HG03025 (cell line): Measurements from ENCODE around the gene CTNNA2.

ENCODE experiments used
- ATAC-seq: cut with Tn5 transposase; IDR thresholded peaks from one replicate; pipeline ENCODE4 v1.9.1; 2021; ENCODE audit warnings: mild to moderate bottlenecking, moderate library complexity; ENCODE audit not compliant: unreplicated experiment, low FRiP score

The CTNNA2 gene

DNA sequence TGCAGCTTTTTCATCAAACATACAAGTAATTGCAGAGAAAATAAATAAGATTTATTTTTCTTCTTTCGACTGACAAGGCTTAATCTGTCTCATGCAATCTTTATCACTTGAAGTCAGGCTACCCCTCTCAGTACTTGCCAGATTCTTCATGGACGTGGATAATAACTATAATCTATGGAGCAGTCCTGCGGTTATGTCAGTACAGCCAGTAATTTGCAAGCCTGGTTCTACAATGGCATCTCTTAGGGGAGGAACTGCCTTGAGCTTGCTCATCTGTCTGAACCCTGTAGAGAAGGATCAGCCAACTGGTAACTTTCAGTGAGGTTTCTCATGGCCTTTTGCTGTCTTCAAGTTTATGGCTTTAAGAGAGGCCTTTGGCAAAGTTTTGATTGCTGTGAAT, 827.2 kb downstream of the CTNNA2 start:
- no peak for ATAC-seq

DNA sequence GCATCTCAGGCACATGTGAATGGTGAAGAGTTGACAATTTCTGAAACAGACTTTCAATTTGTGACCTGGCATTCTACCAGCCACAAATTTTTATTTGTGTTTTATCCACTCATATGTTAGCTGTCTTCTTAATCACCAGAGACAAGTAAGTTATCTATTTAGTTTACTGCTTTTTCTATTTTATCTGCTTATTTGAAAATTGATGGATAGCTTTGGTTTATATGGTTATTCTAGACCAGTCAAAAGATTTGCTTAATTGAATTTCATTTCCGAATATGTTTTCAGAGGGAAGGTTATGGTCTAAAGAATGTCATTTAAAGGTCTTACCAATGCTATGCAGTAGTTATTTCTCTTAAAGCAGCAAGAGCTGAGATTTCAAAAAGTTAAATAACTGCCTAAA, 835.2 kb downstream of the CTNNA2 start:
- ATAC-seq: no peak

DNA sequence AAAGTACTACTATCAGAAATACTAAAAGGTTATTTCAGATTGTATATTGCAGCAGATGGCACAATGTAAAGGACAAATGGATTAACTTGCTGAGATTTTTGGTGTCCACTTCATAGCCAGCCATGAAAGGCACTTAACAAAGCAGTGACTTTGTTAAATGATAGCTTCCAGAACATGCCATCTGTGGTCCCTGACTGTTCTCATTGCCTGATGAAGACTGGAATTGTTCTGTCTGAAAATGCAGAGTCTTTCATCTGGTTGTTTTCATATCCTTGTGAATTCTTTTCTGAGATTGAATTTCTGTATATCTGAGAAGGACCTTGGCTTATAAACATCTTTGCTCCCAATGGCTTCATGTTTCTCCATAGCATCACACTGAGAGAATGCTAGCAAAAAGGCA, 836.1 kb downstream of the CTNNA2 start:
- no peak for ATAC-seq

DNA sequence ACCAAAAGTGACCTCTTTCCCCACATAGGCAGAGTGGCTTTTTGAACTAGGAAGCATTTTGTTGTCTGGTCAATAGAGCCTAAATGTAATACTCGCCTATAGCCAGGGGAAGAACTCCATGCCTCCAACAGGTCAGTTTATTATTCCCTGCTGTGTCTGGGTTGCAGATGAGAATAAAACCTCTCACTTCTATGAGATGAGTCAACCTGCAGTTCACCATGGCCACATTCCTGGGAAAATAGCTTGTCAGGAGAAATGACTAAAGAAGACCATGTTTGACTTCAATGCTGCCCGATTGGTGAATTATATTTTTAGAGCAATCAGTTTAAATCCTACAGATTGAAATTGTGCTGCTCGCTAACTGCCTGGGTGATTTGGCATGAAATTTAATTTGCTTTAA, 838.4 kb downstream of the CTNNA2 start:
- ATAC-seq: no peak

DNA sequence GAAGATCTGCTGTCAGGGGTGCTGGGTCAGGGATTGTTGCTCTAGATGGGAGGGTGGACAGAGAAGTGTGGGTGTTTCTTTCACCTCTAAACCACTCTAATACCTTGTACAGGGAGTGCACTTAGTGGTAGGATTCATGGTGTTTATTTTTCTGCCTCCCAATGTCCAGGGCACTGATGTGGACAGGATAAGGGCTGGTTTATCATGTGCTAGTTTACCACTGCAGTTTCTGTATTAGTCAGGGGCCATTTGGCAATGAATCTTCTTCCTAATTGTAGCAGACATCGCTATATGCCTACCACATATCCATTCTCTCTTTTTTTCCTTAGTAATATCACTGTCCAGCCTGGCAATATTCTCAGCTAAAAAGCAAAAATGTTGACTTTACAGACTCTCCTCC, 842.0 kb downstream of the CTNNA2 start:
- no peak for ATAC-seq

DNA sequence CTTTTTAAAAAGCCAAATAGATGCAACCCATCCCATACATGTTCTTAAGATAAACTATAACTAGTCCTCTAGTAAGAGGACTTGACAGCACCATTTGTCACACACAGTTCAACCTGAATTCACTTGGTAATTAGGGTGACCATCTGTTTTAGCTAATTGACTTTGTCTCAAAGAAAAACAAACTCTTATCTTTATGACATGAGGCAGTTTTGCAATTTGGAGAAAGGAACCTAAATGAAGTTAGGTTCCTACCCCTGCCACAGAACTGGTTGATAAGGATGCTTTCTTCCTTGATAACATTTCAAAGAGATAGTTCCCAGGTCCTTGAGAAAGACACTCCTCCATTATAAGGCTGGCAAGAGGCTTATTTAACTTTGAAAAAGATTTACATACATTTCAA, 849.1 kb downstream of the CTNNA2 start:
- no peak for ATAC-seq

DNA sequence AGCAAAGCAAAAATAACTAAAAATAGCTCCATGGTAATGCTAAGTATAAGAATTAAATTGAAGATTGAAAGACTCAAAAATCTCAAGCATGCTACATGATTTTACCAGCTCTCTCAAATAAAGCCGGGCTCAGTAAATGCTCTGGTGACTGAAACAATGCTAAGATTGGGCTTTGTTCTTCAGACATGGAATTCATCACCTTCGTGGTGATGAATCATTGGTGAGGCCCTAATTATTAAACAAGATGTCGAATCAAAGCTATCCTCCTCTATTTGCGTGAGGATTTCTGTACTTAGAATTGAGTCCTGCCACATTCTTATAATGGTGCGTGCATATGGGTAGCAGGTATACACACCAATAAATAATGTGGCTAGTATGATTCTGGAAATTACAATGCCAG, 850.5 kb downstream of the CTNNA2 start:
- no peak for ATAC-seq

DNA sequence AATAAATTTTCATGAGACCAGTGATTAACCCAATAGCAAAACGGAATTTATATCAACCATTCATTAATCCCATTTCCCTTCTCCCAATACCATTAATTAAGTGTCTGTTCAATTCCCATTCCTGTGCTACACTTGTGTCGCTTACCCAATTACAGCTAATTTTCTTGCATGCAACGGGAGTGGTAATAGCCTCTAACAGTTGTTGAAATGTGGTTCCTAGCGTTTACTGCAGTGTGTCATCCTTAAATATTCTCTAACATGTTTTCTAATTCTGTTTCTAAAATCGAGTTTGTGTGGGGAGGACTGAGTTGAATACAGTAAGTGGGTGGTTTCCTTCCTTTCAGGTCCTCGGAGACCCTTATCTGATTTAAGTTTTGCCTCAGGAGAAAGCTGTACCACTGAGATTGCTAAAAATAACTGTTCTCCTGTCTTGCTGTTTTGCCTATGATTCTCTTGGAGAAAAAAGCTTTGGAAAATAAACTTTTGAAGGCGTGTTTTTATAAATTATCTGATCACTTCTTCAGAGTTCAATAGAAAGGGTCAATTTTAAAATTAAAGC, 851.0 kb downstream of the CTNNA2 start:
- no peak for ATAC-seq

DNA sequence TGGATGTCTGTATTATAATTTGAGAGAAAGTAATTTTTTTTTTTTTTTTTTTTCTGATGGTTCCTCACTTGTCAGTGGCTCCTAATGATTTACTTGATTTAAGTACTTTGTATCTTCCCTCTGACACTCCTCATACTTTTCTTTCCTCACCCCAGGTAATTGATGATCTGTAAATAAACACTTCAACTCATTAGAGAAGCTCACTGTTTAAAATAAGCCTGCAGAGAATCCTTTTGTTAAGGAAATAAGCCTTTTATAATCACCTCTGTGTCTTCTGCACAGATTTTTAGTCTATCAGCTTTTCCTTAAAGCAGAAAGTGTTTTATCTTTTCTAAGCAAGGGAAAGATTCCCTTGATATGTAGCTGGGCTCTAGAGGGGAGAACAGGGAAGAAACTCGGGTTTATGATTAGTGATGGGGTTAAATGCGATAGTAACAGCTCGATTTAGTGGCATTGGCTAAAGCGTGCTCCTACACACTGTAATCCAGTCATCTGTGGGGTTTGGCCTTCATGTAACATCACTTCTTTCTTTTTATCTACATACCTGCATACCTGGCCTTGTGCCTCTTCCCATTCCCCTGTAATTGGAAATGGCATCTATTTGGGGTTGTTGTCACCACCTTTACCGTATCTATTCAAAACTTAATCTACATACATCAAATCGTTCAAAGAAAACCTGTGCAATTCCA, 851.8 kb downstream of the CTNNA2 start:
- no peak for ATAC-seq

DNA sequence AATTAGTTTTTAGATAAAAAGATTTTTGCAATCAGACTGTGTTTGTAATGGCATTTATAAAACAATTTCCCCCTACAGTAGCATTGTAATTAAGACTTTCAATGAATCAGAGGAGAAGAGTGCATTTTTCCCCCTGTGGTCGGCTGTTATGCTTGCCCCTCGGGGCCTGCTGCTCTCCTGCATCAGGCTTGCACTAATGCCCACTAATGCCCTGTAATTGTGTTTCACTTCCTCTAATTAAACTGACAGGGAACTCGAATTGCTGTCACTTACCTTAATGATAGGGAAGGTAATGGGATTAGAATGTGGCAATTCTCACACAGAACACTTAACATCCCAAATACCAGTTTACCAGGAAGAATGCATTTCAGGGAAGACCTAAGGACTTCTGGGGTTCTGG, 852.9 kb downstream of the CTNNA2 start:
- no peak for ATAC-seq

DNA sequence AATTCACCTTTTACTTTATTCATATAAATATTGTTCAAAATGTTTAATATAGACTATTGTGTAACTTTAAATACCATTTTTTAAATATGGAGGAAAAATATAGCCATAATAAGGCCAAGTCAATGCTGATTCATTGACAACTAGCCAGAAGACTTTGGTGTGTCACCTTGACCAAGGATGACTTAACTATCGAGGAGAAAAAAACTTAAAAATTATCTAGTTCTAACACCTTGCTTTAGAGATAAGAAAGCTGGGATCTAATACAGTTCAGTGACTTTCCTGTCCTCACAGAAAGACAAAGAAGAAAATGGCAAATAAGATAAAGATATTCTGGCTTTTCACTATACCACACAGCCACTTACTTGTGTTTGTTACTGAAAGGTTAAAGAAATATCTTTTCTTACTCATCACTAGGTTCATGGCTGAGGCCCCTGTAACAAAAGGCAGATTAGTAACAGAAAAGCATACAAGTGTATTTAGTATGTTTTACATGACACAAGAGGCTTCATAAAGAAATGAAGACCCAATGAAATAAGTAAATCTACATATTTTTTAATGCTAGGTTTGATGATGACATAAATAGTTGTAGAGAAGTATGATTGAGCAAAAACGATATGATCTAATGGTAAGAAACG, 857.6 kb downstream of the CTNNA2 start:
- ATAC-seq: no peak

DNA sequence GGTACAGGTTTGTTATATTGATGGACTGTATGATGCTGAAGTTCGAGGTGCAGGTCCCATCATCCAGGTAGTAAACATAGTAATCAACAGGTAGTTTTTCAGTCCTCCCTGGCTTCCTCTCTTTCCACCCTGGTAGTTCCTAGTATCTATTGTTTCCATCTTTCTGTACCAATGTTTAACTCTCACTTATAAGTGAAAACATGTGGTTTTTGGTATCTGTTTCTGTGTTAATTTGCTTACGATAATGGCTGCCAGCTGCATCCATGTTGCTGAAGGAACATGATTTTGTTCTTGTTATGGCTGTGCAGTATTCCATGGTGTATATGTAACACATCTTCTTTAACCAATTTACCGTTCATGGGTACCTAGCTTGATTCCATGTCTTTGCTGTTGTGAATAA, 861.3 kb downstream of the CTNNA2 start:
- ATAC-seq: no peak

DNA sequence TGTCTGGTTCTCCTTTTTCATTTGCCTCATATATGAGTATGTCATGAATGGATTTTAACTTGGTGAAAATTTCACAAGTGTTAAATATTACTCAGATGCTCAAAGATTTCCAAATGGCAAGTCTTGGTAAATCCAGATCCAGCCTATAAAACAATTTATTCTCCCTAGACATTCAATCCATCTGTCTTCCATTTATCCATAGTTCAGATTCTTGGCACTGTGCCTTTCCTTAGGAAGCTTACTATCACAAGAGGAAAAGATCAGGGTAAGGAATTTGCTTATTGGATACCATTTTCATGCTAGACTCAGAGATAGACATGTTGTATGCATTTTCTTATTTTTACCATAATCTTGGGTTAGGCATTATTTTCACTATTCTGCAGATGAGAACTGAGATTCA, 864.2 kb downstream of the CTNNA2 start:
- no peak for ATAC-seq

DNA sequence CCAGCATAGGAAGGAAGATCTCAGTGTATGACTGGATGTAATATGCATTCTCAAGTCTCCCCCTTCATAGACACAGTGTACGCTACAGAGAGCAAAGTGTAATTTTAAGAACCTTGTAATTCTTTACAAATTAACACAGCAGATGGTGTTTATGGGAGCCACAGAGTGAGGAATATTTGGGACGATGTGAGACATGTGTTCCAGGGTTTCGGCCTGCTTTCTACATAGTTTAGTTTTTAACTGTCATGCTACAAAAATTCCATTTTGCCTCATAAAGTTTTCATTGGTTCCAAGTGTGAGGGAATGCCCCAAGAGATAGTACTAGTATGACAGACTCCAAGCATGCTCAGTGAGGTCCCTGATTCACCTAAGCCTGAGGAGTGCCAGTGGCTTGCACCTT, 867.9 kb downstream of the CTNNA2 start:
- ATAC-seq: no peak

DNA sequence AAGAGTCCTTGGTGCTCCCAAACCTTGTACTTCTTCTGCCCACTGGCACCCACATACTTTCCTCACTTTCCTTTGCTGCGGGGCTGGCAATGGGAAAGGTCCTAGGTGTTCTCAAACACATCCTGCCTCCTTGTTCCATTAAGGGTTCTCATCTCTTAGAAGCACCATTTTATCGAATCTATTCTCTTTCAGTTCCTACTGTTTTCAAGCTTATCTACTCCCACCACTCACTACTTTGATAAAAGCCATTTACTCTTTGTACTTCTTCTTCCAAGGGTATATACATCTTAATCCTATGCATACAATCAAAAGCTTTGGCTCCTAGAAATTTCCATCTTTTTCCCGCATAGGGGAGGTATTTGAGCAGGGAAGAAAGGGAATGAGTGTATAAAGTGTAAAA, 868.8 kb downstream of the CTNNA2 start:
- no peak for ATAC-seq

DNA sequence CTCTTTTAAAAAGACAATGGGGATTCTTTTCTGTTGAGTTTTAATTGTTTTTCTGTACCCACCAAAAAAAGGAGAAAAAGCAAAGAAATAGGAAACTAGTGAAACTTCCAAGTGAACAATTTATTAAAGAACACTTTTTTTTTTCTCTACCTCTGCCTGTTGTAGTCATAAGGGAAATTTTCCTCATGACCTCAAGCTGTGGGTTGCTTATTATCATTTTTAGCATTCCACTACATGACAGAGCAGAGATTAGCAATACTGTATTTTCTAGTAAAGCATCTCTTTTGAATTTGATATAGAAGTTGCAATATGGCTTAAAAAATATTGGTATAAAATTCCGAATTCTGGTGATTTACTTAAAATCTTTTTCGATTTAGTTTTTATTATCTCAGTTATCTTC, 879.6 kb downstream of the CTNNA2 start:
- no peak for ATAC-seq

DNA sequence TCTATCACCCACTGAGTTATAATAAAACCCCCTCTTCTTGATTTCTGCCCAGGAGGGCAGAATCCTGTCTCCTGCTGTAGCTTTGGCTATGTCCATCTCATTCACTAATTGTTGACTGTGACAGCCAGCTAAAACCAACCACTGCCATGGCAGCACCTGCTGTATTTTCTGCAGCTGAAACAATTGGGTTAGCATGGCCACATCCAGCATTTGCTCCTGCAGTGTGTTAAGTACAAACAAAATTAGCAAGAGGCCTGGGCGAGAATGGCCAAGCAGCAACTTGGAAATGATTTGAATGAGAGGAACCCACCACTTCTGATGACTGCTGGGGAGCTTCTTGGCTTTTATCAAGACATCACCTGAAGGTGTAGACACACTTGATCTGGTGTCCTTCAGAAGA, 881.1 kb downstream of the CTNNA2 start:
- no peak for ATAC-seq

DNA sequence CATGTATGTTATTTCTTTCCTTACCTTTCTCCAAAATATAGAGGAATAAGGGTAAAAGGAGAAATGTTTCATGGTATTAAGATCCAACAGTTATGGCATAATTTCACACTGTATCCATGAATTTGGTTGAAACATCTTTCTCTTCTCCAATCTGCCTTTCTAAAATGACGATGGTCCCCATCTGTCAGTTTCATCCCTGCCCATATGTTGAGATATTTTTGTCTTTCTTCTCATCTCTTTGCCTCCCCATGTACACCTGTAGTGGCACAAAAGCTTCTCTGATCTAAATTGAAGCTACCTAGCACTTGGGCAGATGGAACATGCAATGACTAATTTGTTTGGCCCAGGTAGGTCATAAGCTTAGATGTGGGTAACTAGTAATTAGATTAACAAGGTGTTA, 882.4 kb downstream of the CTNNA2 start:
- ATAC-seq: no peak

DNA sequence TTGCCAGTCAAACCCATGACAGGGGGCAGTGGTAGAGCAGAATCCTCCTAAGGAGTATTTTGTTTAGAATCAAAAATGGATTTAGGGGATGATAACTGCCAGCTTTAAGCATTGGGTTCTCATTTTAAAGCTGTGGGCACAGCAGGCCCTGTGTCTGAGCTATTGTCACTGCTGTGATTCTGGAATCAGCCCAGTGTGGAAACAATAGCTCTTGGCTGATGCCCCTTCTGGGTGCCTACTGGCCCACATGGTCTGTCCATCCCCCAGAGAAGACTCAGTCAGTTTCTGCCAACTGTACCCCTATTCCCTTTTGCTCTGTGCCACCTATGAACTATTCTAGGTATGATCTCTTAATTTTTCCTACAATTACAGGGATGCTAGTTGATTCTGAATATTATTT, 883.4 kb downstream of the CTNNA2 start:
- ATAC-seq: no peak

DNA sequence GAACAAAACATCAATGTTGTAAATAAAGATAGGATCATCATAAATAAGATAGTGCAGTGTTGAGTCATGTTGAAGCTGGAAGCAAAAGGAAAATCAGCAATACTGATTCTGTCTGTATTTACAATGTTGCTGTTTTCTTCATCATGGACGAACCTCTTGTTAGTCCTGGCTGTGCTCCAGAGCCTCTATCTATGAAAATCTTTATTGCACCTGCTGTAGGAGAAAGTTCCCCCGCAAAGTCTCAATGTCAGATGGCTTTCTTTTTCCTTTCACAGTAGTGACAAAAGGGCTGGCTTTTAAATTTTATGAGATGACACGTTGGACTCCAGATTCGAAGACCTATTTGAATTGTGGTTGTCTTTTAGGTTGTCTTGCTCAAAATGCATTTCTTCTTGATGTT, 890.2 kb downstream of the CTNNA2 start:
- ATAC-seq: no peak

DNA sequence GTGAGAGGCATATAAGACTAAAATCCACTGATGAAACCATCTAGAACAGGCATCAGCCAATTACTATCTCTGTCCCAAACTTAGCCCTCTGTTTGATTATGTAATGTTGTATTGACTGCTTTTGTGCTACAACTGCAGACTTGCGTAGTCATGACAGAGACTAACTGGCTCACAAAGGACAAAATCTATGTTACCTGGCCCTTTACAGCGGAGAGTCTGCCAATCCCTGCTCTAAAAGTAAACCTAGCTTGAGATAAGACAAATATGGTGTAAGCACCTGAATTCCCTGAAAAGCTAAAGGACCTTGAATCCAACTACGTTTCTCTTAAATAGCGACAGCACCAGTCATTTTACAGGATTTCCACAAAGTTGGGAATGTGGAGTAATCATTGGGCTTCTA, 894.5 kb downstream of the CTNNA2 start:
- ATAC-seq: no peak

DNA sequence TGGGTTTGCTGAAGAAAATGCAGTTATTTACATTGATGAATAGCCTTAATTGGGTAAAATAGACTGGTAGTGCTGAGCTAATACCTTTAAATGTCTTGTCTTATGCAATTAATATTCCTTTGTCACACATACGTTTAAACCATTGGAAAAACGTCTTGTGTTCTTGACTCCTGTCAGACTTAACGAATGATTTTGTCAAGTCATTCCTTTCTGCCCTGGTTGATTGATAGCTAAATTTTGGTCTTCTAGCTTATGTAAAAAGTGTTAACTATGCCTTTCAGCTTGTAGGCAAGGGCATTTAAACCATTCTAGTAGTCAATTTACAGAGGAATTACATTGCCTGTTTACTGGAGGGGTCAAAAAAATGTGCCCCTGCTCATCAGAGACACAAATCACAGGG, 897.5 kb downstream of the CTNNA2 start:
- ATAC-seq: no peak
